Astrocyte of the cerebellum (primary cell): Measurements from ENCODE around the gene CDKL5.

ENCODE experiments used
- DNase-seq: peaks from one replicate; pipeline ENCODE4 v3.0.0-alpha.2; 2011; ENCODE audit warnings: low read depth
- H3K4me3 ChIP-seq: 2 replicates; pipeline ENCODE4 v1.5.1; 2011; ENCODE audit warnings: mild to moderate bottlenecking, low read depth, low read length, moderate library complexity
- CTCF ChIP-seq: IDR thresholded peaks from 2 replicates; pipeline ENCODE4 v1.5.1; 2012; ENCODE audit warnings: low read length, low read depth, moderate library complexity, mild to moderate bottlenecking; ENCODE audit errors: missing control alignments
- in situ Hi-C: cut with HindIII; loops from 2 replicates; pipeline ENCODE4 v1.10.0; 2017; ENCODE audit warnings: low sequenced_read_pairs

CDKL5 gene

DNA sequence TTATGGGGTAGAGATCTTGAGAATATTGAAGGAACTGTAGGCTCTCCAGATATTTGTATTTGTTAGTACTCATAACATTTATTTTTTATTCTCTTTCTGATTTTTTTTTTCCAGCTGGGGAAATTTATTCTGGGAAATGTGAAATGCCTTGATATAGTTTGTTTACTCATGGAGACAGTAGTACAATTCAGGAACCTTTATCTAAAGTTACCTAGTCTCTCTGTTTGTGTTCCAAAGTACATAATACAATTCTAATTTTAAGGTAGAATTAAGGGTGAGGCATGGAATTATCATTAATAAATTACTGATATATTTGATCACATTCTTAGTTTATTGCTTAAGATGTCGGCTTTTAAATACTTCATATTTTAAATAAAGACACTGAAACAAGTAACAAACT is 132.5 kb downstream of the CDKL5 start:
- no peak for DNase-seq
- no peak for TF ChIP-seq CTCF
- no peak overlapping the region for H3K4me3 ChIP-seq
- in situ Hi-C loops = no loop called here

GRCh38 chrX:18558799-18559198 is 133.4 kb downstream of the CDKL5 start:
- no peak overlapping the region for H3K4me3 ChIP-seq
- no peak for TF ChIP-seq CTCF
- in situ Hi-C loops = no loop called here
- DNase-seq = no peak

GRCh38 chrX:18561020-18561419 is 135.6 kb downstream of the CDKL5 start:
- TF ChIP-seq CTCF = no peak
- in situ Hi-C loops = no loop called here
- no peak for DNase-seq
- H3K4me3 ChIP-seq = no peak overlapping the region

- no peak overlapping the region for H3K4me3 ChIP-seq
- DNase-seq = no peak
- in situ Hi-C loops = no loop called here
- TF ChIP-seq CTCF = no peak
Observed at GRCh38 chrX:18565727-18566126, 140.3 kb downstream of the CDKL5 start.

- in situ Hi-C loops = no loop called here
- TF ChIP-seq CTCF = no peak
- DNase-seq = no peak
- no peak overlapping the region for H3K4me3 ChIP-seq
Observed at GRCh38 chrX:18566748-18567147, 141.3 kb downstream of the CDKL5 start.

- H3K4me3 ChIP-seq = no peak overlapping the region
- DNase-seq = no peak
- TF ChIP-seq CTCF = no peak
- in situ Hi-C loops = no loop called here
Observed at GRCh38 chrX:18573556-18573955, 148.1 kb downstream of the CDKL5 start.

DNA sequence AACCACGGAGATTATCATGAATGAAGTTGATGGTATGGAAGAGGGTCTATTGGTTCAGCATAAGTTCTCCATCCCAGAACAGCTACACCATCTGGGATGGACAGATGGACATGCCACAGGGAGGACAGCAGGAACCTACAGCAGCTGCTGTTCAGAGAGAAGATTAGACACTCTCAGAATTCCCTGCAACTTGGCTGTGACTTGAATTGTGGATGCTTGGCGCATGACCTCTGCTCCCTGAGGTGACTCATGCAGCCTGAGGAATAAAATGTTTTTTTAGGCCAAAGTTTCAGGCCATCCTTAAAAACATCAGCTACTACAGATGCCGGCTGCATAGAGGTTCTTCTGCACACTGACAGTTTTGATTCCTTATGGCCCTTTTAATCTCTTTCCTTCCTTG is 149.2 kb downstream of the CDKL5 start:
- DNase-seq = peak; percentile 37
- no peak overlapping the region for H3K4me3 ChIP-seq
- in situ Hi-C loops = no loop called here
- TF ChIP-seq CTCF = no peak
